ENCODE measurements around the gene GSX1. TPM values are rescaled to one million over a fixed set of nuclear protein-coding genes. Genes with fewer than 3 reads are reported as not detected.
A peak's percentile ranks its signal among the peaks of the same experiment; 100 is the strongest.

Gene GSX1
- polyA plus RNA-seq, 3 donors = not detected

- H4K20me1 ChIP-seq (ENCODE audit: insufficient read depth, low read length) = no peaks in the 10 kb centered on the region
- DNase-seq = no peak
- Mint-ChIP-seq H3K27ac (peak overlapping the region in 1 of 7 donors; percentile 27), H3K9me3 (peaks cover 0 to 2% (median 0%) of the 10 kb centered on the region in 7 donors), H3K27me3 (ENCODE audit: low read depth in 3 of 3) (peaks cover 30 to 46% (median 36%) of the 10 kb centered on the region in 3 donors), H3K4me1 (peaks cover 5% of the 10 kb centered on the region), H3K36me3 (no peaks in the 10 kb centered on the region), H3K4me3 (no peak overlapping the region)
- no peaks in the 10 kb centered on the region for H3K79me2 ChIP-seq (ENCODE audit: insufficient read depth, low read length)
- no peak overlapping the region for H3K27ac ChIP-seq (ENCODE audit: low read depth in 1 of 2, low read length in 2 of 2)
- intact Hi-C loops (cut with micrococcal nuclease) = loop anchor here in 1 of 2 donors (5.0 kb wide), 1 partner anchor 148 kb away; no protein-coding TSS in a partner anchor
- H3K4me2 ChIP-seq (replicated peaks; ENCODE audit: extremely low read depth, low read length, poor library complexity, severe bottlenecking) = no peak overlapping the region
- no peak overlapping the region for H2AFZ ChIP-seq (ENCODE audit: insufficient read depth, low read depth, low read length, poor library complexity, severe bottlenecking)
- peaks cover 11 to 29% of the 10 kb centered on the region in 2 donors for H3K27me3 ChIP-seq (ENCODE audit: control insufficient read depth in 2 of 2, insufficient read depth in 2 of 2, low read length in 2 of 2)
- WGBS (ENCODE audit: insufficient coverage) = 94% methylated on average over 3 of the region's 6 CpGs
- H3K9ac ChIP-seq (ENCODE audit: insufficient read depth, low read length, poor library complexity, severe bottlenecking) = no peak overlapping the region
- no peaks in the 10 kb centered on the region for H3K9me3 ChIP-seq (replicated peaks in 1 of 2; ENCODE audit: control insufficient read depth in 1 of 2, insufficient read depth in 1 of 2, low read length in 2 of 2)
- no peak for TF ChIP-seq CTCF (IDR thresholded peaks at IDR 0.05)
- H3K4me3 ChIP-seq (replicated peaks in 1 of 3; ENCODE audit: low read depth in 2 of 3, low read length in 3 of 3) = no peak overlapping the region
- H3K4me1 ChIP-seq (ENCODE audit: control insufficient read depth in 1 of 2, insufficient read depth in 2 of 2, low read length in 2 of 2) = peaks cover 0 to 7% of the 10 kb centered on the region in 2 donors
- H3K36me3 ChIP-seq (replicated peaks in 1 of 2; ENCODE audit: control insufficient read depth in 1 of 2, insufficient read depth in 2 of 2, low read length in 2 of 2) = no peaks in the 10 kb centered on the region
These were observed 41.8 kb downstream of the GSX1 start for GRCh38 chr13:27834095-27834494.

DNA sequence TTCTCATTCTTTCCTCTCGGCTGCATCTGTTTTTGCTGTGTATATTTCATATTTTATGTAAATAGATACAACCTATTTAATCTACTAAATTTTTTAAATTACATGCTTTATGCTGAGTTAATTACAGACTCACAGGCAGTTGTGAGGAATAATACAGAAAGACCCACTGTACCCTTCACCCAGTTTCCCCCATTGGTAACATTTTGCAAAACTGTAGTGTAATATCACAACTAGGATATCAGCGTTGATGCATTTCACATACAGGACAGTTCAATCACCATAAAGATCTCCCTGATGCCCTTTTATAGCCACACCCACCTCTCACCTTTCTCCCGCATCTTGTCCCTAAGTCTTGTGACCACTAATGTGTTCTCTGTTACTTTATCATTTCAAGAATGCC lies 43.5 kb downstream of the GSX1 start:
- Histone ChIP-seq H2AFZ (ENCODE audit: insufficient read depth, low read depth, low read length, poor library complexity, severe bottlenecking) (no peak overlapping the region), H4K20me1 (ENCODE audit: insufficient read depth, low read length) (no peaks in the 10 kb centered on the region), H3K27ac (ENCODE audit: low read depth in 1 of 2, low read length in 2 of 2) (no peak overlapping the region), H3K4me2 (replicated peaks; ENCODE audit: extremely low read depth, low read length, poor library complexity, severe bottlenecking) (no peak overlapping the region), H3K9me3 (replicated peaks in 1 of 2; ENCODE audit: control insufficient read depth in 1 of 2, insufficient read depth in 1 of 2, low read length in 2 of 2) (no peaks in the 10 kb centered on the region), H3K9ac (ENCODE audit: insufficient read depth, low read length, poor library complexity, severe bottlenecking) (no peak overlapping the region), H3K4me1 (ENCODE audit: control insufficient read depth in 1 of 2, insufficient read depth in 2 of 2, low read length in 2 of 2) (no peaks in the 10 kb centered on the region), H3K36me3 (replicated peaks in 1 of 2; ENCODE audit: control insufficient read depth in 1 of 2, insufficient read depth in 2 of 2, low read length in 2 of 2) (no peaks in the 10 kb centered on the region), H3K79me2 (ENCODE audit: insufficient read depth, low read length) (no peaks in the 10 kb centered on the region), H3K4me3 (replicated peaks in 1 of 3; ENCODE audit: low read depth in 2 of 3, low read length in 3 of 3) (no peak overlapping the region), H3K27me3 (ENCODE audit: control insufficient read depth in 2 of 2, insufficient read depth in 2 of 2, low read length in 2 of 2) (peaks cover 6 to 18% of the 10 kb centered on the region in 2 donors)
- Mint-ChIP-seq H3K4me3 (no peak overlapping the region), H3K27ac (no peak overlapping the region), H3K9me3 (peaks cover 0 to 2% (median 0%) of the 10 kb centered on the region in 7 donors), H3K4me1 (no peaks in the 10 kb centered on the region), H3K27me3 (ENCODE audit: low read depth in 3 of 3) (peaks cover 21 to 37% (median 32%) of the 10 kb centered on the region in 3 donors), H3K36me3 (no peaks in the 10 kb centered on the region)
- DNase-seq = no peak
- no peak for TF ChIP-seq CTCF (IDR thresholded peaks at IDR 0.05)
- intact Hi-C loops (cut with micrococcal nuclease) = no loop called here
- no CpG with 5 or more reads among the region's 3 CpGs for WGBS (ENCODE audit: insufficient coverage)
